Cardiac muscle cell (in vitro differentiated cells and primary cell): ENCODE data around the gene CHKB. TPM values are rescaled to one million over a fixed set of nuclear protein-coding genes. Genes with fewer than 3 reads are reported as not detected.

Experiments used
- DNase-seq, 2 donors: peaks; one replicate each; pipeline versions ENCODE4 v3.0.0 to v3.0.0-alpha.2; 2010 to 2017; ENCODE audit warnings: low read depth in 1 of 2, low spot score in 1 of 2
- H3K27ac ChIP-seq: fragments of 200-600 bp; sonication (generic); 2 replicates; pipeline ENCODE4 v1.5.1; 2016
- H3K27me3 ChIP-seq: fragments of 200-600 bp; sonication (generic); 2 replicates; pipeline ENCODE4 v1.6.0; 2016; ENCODE audit warnings: control low read depth
- H3K36me3 ChIP-seq: fragments of 200-600 bp; sonication (generic); 2 replicates; pipeline ENCODE4 v1.5.1; 2016; ENCODE audit warnings: control low read depth
- H3K4me1 ChIP-seq: fragments of 200-600 bp; sonication (generic); 2 replicates; pipeline ENCODE4 v1.8.1; 2017; ENCODE audit warnings: low read depth, mild to moderate bottlenecking, mixed run types
- H3K4me3 ChIP-seq: fragments of 200-600 bp; sonication (generic); 2 replicates; pipeline ENCODE4 v1.5.1; 2016; ENCODE audit warnings: mild to moderate bottlenecking
- H3K9me3 ChIP-seq: fragments of 200-600 bp; sonication (generic); 2 replicates; pipeline ENCODE4 v1.5.1; 2017; ENCODE audit warnings: low read depth, mild to moderate bottlenecking, control low read depth
- polyA plus RNA-seq: library from polyadenylated mRNA; unstranded; fragments of >200 nt; fragmentation: Nextera tagmentation; extraction: Ambion mirVana; gene quantifications from 2 replicates; pipeline ENCODE4 v1.2.1, GENCODE V29; 2016
- total RNA-seq: library from RNA; depleted of rRNA; stranded (reverse); fragments of >200 nt; gene quantifications from 2 replicates; pipeline ENCODE4 v1.2.3, GENCODE V29; 2016
- TF ChIP-seq, protein P1 (sequence below): IDR thresholded peaks from 2 replicates; pipeline ENCODE4 v1.5.1; 2012; ENCODE audit warnings: low read depth, mild to moderate bottlenecking, low read length

The CHKB gene
- total and polyA plus RNA-seq, 2 experiments from 2014 or later: 73.4 to 100 TPM

DNA sequence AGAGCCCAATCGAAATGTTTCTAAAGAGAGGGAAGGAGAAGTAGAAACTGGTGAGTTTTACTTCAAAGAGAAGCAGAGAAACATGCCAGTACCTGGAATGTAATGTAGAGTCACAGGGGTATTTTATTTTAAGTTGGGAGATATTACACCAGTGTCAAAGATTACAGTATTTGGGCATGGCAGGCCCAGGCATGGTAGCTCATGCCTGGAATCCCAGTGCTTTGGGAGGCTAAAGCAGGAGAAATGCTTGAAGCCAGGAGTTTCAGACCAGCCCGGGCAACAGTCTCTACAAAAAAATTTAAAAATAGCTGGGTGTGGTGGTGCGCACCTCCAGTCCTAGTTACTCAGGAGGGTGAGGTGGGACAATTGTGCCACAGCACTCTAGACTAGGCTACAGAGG, 22.6 kb downstream of the CHKB start:
- H3K9me3 ChIP-seq: no peaks in the 10 kb centered on the region
- H3K27me3 ChIP-seq: peaks cover 8% of the 10 kb centered on the region
- TF ChIP-seq, protein P1, sequence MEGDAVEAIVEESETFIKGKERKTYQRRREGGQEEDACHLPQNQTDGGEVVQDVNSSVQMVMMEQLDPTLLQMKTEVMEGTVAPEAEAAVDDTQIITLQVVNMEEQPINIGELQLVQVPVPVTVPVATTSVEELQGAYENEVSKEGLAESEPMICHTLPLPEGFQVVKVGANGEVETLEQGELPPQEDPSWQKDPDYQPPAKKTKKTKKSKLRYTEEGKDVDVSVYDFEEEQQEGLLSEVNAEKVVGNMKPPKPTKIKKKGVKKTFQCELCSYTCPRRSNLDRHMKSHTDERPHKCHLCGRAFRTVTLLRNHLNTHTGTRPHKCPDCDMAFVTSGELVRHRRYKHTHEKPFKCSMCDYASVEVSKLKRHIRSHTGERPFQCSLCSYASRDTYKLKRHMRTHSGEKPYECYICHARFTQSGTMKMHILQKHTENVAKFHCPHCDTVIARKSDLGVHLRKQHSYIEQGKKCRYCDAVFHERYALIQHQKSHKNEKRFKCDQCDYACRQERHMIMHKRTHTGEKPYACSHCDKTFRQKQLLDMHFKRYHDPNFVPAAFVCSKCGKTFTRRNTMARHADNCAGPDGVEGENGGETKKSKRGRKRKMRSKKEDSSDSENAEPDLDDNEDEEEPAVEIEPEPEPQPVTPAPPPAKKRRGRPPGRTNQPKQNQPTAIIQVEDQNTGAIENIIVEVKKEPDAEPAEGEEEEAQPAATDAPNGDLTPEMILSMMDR: no peak
- peaks cover 3% of the 10 kb centered on the region for H3K4me1 ChIP-seq
- no peak for DNase-seq
- no peaks in the 10 kb centered on the region for H3K36me3 ChIP-seq
- H3K27ac ChIP-seq: no peak overlapping the region
- H3K4me3 ChIP-seq: no peak overlapping the region

DNA sequence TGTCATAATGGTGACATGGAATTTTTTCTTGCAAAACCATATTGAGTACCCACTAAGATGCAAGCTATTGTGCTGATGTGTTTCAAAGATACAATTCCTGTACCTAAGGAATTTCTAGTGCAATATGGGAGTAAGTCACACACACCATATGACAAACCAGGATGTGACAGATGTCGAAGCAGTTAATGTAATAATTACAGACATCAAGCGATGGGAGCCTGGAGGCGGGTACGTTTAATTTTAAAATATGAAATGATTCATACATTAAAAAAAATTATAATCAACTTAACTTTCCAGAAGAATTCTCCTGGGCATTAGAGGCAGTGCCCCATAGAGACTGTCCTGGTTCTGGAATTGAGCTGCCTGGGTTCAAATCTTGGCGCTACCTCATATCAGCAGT, 25.9 kb downstream of the CHKB start:
- Histone ChIP-seq H3K27me3 (peaks cover 8% of the 10 kb centered on the region), H3K27ac (no peak overlapping the region), H3K36me3 (no peaks in the 10 kb centered on the region), H3K4me1 (no peaks in the 10 kb centered on the region), H3K9me3 (no peaks in the 10 kb centered on the region), H3K4me3 (no peak overlapping the region)
- no peak for DNase-seq
- TF ChIP-seq, protein P1: no peak

DNA sequence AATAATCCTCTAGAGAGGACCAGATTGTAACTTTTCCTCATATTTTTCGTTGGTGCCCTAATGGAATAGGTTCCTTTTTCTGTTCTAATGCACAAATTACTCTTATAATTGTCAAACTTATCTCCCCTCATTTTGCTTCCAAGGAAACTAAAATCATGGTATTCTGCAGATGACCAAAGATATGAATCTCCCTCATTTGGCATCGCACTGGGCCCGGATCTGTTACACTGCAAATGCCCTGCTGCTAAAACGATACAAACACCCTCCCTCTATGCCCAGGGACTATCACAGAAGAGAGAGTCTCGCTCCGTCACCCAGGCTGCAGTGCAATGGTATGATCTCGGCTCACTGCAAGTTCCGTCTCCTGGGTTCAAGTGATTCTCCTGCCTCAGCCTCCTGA, 29.3 kb downstream of the CHKB start:
- Histone ChIP-seq H3K9me3 (no peaks in the 10 kb centered on the region), H3K27me3 (no peaks in the 10 kb centered on the region), H3K4me1 (no peaks in the 10 kb centered on the region), H3K4me3 (no peak overlapping the region), H3K36me3 (no peaks in the 10 kb centered on the region), H3K27ac (no peak overlapping the region)
- TF ChIP-seq, protein P1: no peak
- DNase-seq: no peak

DNA sequence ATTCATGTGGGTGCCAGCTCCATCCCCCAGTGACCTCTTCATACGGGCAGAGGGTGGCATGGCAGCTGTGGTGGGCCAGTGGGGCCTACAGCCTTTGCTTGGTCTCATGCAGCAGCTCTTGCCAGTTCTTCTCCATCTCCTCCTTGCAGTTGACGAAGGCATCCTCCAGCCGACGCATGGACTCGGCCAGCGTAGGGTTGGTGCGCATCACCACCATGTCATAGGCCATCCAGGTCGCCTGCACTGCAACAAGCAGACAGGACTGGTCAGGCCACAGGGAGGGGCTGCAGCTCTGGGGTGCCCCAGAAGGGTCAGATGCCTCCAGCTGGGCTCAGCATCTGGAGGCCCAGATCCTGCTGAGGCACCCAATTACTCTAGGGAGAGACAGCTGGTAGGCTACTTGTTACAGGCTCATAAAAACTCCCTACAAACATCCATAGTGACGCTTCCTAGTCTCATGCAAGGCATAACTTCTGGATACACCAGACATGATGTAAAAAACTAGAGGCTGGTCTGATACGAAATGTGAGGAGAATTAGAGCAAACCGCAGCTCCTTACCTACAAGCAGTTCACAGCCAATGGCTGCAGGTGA, 31.4 kb downstream of the CHKB start:
- TF ChIP-seq, protein P1: no peak
- no peaks in the 10 kb centered on the region for H3K36me3 ChIP-seq
- no peak for DNase-seq
- no peaks in the 10 kb centered on the region for H3K4me1 ChIP-seq
- H3K9me3 ChIP-seq: no peaks in the 10 kb centered on the region
- H3K4me3 ChIP-seq: no peak overlapping the region
- no peaks in the 10 kb centered on the region for H3K27me3 ChIP-seq
- H3K27ac ChIP-seq: no peak overlapping the region

DNA sequence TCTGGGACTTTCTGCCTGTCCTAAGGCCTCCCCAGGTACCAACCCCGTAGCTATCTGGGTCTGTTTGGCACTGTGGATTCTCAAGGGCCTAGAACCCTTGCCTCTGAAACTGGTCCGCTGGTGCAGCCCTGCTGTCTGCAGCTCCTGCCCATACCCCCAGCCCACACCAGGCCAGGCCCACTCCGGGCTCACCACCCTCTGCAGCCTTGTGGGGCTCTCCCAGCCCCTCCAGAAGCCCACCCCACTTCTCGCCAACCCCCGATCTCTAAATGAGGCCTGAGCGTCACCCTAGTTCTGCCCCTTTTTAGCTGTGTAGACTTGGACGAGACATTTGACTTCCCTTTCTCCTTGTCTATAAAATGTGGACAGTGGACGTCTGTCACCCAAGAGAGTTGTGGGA, 32.3 kb downstream of the CHKB start:
- DNase-seq: no peak
- no peaks in the 10 kb centered on the region for H3K27me3 ChIP-seq

More for the DNA sequence above, 32.3 kb downstream of the CHKB start:
- TF ChIP-seq, protein P1: no peak
- no peak overlapping the region for H3K4me3 ChIP-seq
- no peak overlapping the region for H3K27ac ChIP-seq
- H3K9me3 ChIP-seq: no peaks in the 10 kb centered on the region
- H3K36me3 ChIP-seq: no peaks in the 10 kb centered on the region
- H3K4me1 ChIP-seq: peaks cover 6% of the 10 kb centered on the region
